ENCODE results near the gene WNT9A.

GRCh38 chr1:227899141-227899819, 48.5 kb downstream of the WNT9A start:
- TF ChIP-seq CTCF (conservative IDR thresholded peaks at IDR 0.05; ENCODE audit: low read length) (no peak), EZH2phosphoT487 (IDR thresholded peaks at IDR 0.05; ENCODE audit: borderline replicate concordance, low read depth, low read length) (no peak)
